ENCODE results near the gene ENAH. TPM values are rescaled to one million over a fixed set of nuclear protein-coding genes. Genes with fewer than 3 reads are reported as not detected.

The ENAH gene
- total and polyA plus RNA-seq, 9 donors: 59.4 to 178 (median 149) TPM

DNA sequence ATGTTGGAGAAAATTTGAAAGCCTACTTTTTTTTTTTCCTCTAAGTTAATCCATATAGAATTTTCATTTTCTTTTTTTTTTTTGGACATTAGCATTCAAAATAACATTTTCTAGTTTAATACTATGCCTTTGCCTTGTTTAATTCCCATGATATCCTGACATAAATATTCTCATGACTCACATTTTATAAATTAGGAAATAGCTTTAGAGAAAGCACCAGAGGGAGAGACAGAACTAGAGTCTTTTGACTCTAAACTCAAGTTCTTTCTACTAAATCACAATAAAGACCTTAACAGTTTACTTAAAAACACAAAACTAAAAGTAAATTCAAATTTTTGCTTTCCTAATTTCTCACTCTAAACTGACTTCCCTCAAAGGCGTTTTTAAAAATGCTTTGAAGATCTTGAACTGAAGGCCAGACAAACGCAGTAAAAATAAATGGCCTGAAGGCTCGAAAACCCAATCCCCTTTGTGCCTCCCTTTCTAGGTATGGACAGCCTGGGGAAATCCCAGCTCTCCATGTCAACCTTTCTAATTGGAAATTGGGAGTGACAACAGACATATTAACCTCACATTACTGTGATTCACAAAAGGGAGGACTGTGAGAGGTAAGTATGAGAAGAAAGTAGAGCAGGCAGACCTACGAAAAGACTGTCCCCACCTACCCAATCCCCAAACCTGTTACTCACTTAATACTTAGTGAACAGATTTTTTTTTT, 104.6 kb downstream of the ENAH start:
- peak overlapping the region; percentile 9 for H3K27ac ChIP-seq (ENCODE audit: low read length)
- 54% methylated on average over 2 of the region's 4 CpGs for WGBS (ENCODE audit: insufficient coverage)
- H3K4me1 ChIP-seq (ENCODE audit: control insufficient read depth, insufficient read depth, low read length): no peaks in the 10 kb centered on the region
- peak; percentile 24 for DNase-seq
- H3K36me3 ChIP-seq (ENCODE audit: control insufficient read depth, insufficient read depth, low read length): peaks cover 3% of the 10 kb centered on the region
- H3K4me3 ChIP-seq (ENCODE audit: low read length): no peak overlapping the region
- no peaks in the 10 kb centered on the region for H3K9me3 ChIP-seq (replicated peaks; ENCODE audit: control insufficient read depth, low read depth, low read length)
- no peaks in the 10 kb centered on the region for H3K27me3 ChIP-seq (ENCODE audit: control insufficient read depth, insufficient read depth, low read length)

DNA sequence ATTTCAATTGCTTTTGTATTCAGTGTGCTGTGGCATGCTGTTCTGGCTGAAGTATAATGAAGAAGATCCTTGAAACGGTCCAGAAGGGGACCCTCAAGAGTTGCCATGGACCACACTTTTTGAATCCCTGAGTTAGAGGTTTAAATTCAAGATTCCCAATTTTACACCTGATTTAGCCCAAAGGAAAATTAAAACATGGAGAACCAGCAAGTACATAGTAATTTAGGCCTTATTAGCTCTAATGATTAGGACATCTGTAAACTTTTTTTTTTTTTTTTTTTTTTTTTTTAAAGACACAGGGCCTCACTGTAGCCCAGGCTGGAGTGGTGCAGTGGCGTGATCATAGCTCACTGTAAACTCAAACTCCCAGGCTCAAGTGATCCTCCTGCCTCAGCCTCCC, 107.3 kb downstream of the ENAH start:
- no peaks in the 10 kb centered on the region for H3K4me1 ChIP-seq (ENCODE audit: control insufficient read depth, insufficient read depth, low read length)
- H3K27me3 ChIP-seq (ENCODE audit: control insufficient read depth, insufficient read depth, low read length): no peaks in the 10 kb centered on the region
- no peaks in the 10 kb centered on the region for H3K9me3 ChIP-seq (replicated peaks; ENCODE audit: control insufficient read depth, low read depth, low read length)
- DNase-seq: no peak
- WGBS (ENCODE audit: insufficient coverage): 60% methylated on average over 1 of the region's 2 CpGs
- no peak overlapping the region for H3K4me3 ChIP-seq (ENCODE audit: low read length)
- no peak overlapping the region for H3K27ac ChIP-seq (ENCODE audit: low read length)
- peaks cover 3% of the 10 kb centered on the region for H3K36me3 ChIP-seq (ENCODE audit: control insufficient read depth, insufficient read depth, low read length)

DNA sequence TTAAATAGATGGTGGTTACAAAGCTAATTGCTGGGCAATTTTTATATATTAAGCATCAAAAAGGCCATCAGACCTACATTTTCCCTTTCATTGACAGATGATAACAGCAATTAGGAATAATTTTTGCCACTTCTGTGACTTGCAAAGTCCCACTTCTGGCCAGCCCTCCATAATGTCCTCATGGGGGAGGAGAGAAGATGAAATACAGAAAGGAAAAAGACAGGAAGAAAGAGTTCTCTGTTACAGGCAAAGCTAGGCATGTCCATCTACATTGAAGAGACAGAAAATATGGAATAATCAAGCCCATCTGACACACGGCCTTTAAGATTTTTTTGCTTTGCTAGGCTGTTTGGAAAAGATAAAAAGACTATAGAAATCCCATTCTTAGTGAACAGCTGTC, 108.0 kb downstream of the ENAH start:
- WGBS (ENCODE audit: insufficient coverage): no CpG with 5 or more reads among the region's 1 CpG
- Histone ChIP-seq H3K9me3 (replicated peaks; ENCODE audit: control insufficient read depth, low read depth, low read length) (no peaks in the 10 kb centered on the region), H3K4me3 (ENCODE audit: low read length) (no peak overlapping the region), H3K27me3 (ENCODE audit: control insufficient read depth, insufficient read depth, low read length) (no peaks in the 10 kb centered on the region), H3K36me3 (ENCODE audit: control insufficient read depth, insufficient read depth, low read length) (peaks cover 3% of the 10 kb centered on the region), H3K27ac (ENCODE audit: low read length) (no peak overlapping the region), H3K4me1 (ENCODE audit: control insufficient read depth, insufficient read depth, low read length) (no peaks in the 10 kb centered on the region)
- no peak for DNase-seq

DNA sequence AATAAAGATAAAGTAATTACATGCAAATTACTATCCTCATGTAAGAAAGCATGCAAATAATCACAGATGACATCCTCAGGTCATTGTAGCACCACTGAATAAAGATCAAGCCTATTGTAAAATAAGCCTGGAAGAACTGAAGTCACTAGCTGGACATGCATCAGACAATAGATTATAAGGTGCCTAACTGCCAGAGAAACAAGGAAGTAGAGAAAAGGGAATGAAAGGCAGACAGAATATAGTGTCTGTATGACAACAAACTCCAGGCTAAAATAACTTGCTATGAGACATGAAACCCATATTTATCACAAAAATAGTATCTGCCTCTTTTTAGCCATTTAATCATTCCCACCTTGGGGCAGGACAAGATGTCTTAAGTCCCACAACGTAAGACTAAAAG, 108.7 kb downstream of the ENAH start:
- no peaks in the 10 kb centered on the region for H3K9me3 ChIP-seq (replicated peaks; ENCODE audit: control insufficient read depth, low read depth, low read length)
- H3K4me1 ChIP-seq (ENCODE audit: control insufficient read depth, insufficient read depth, low read length): no peaks in the 10 kb centered on the region
- no CpG with 5 or more reads among the region's 1 CpG for WGBS (ENCODE audit: insufficient coverage)

DNA sequence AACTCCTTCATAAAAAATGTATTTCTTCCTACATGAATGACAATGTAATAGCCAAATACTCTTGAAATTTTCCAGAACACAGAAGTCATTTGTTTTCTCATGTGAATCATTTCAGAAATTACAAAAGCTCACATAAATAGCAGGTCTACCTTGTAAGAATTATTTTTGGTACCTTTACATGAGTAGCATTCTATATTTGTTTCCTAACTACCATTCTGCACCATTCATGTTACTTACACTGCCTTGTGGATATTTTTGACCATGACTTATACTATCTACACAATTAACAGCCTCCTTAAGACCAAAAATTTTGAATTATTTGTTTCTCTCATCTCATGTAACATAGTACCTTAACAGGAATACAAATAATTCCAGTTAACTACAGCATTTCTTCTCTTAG, 109.6 kb downstream of the ENAH start:
- Histone ChIP-seq H3K27me3 (ENCODE audit: control insufficient read depth, insufficient read depth, low read length) (no peaks in the 10 kb centered on the region), H3K9me3 (replicated peaks; ENCODE audit: control insufficient read depth, low read depth, low read length) (no peaks in the 10 kb centered on the region), H3K4me3 (ENCODE audit: low read length) (no peak overlapping the region), H3K27ac (ENCODE audit: low read length) (no peak overlapping the region), H3K4me1 (ENCODE audit: control insufficient read depth, insufficient read depth, low read length) (no peaks in the 10 kb centered on the region), H3K36me3 (ENCODE audit: control insufficient read depth, insufficient read depth, low read length) (peaks cover 3% of the 10 kb centered on the region)
- DNase-seq: no peak

More for the DNA sequence above, 108.7 kb downstream of the ENAH start:
- H3K36me3 ChIP-seq (ENCODE audit: control insufficient read depth, insufficient read depth, low read length): peaks cover 3% of the 10 kb centered on the region
- DNase-seq: no peak
- H3K4me3 ChIP-seq (ENCODE audit: low read length): no peak overlapping the region
- no peaks in the 10 kb centered on the region for H3K27me3 ChIP-seq (ENCODE audit: control insufficient read depth, insufficient read depth, low read length)
- no peak overlapping the region for H3K27ac ChIP-seq (ENCODE audit: low read length)

DNA sequence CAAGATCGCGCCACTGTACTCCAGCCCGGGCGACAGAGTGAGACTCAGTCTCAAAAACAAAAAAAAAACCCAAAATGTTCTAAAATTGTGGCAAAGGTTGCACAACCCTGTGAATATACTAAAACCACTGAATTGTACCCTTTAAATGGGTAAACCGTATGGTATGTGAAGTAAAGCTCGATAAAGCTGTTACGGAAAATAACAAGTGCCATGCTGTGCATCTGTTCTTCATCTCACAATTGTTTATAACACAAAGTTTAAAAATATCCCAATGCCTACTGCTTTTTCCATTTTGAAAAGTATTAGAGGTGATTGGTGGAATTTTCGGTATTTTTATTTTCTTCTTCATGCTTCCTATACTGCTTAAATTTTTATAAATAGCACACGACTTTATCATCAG, 111.5 kb downstream of the ENAH start:
- H3K9me3 ChIP-seq (replicated peaks; ENCODE audit: control insufficient read depth, low read depth, low read length): no peaks in the 10 kb centered on the region
- H3K27ac ChIP-seq (ENCODE audit: low read length): no peak overlapping the region
- H3K4me1 ChIP-seq (ENCODE audit: control insufficient read depth, insufficient read depth, low read length): no peaks in the 10 kb centered on the region
- no peak overlapping the region for H3K4me3 ChIP-seq (ENCODE audit: low read length)
- no peaks in the 10 kb centered on the region for H3K27me3 ChIP-seq (ENCODE audit: control insufficient read depth, insufficient read depth, low read length)
- DNase-seq: no peak
- no CpG with 5 or more reads among the region's 9 CpGs for WGBS (ENCODE audit: insufficient coverage)
- H3K36me3 ChIP-seq (ENCODE audit: control insufficient read depth, insufficient read depth, low read length): no peaks in the 10 kb centered on the region

DNA sequence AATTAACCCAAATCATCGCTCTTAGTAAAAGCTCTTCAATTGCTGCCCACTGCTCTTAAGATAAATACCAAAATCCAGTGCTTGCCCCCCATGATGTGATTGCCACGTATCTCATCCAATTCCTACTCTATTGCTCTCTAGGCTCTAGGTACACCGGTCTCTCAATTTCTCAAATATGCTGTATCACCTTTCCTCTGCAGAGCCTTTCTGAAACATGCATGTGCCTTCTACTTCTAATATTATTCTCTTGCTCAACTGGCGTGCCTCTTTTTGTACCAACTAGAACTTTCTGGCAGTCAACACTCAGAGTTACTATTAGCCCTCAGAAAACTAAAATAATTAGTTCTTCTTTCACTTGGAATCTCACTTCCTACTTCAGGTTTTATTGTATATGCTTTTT, 113.3 kb downstream of the ENAH start:
- no peak for DNase-seq
- H3K4me3 ChIP-seq (ENCODE audit: low read length): no peak overlapping the region
- no peaks in the 10 kb centered on the region for H3K27me3 ChIP-seq (ENCODE audit: control insufficient read depth, insufficient read depth, low read length)
- no peaks in the 10 kb centered on the region for H3K4me1 ChIP-seq (ENCODE audit: control insufficient read depth, insufficient read depth, low read length)
- H3K9me3 ChIP-seq (replicated peaks; ENCODE audit: control insufficient read depth, low read depth, low read length): no peaks in the 10 kb centered on the region
- 98% methylated on average over 3 of the region's 4 CpGs for WGBS (ENCODE audit: insufficient coverage)
- H3K27ac ChIP-seq (ENCODE audit: low read length): no peak overlapping the region
- H3K36me3 ChIP-seq (ENCODE audit: control insufficient read depth, insufficient read depth, low read length): no peaks in the 10 kb centered on the region

DNA sequence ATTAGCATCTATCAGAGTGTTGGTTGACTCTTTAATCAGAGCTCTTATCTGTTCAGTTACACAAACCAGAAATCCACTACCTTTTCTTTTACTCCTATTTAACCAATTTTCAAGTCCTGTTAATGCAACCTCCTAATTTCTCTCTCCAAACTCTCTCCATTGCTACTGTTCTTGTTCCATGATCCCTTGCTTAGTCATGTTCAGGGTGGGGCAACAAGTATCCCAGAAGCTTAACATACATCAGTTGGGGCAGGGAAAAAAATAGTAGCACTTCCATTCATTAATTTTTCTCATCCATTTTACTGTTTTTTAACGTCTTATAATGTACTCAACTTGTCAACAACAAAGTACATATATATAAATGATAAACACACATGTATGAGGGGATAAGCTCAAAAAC, 113.9 kb downstream of the ENAH start:
- WGBS (ENCODE audit: insufficient coverage): no CpG with 5 or more reads among the region's 1 CpG
- Histone ChIP-seq H3K36me3 (ENCODE audit: control insufficient read depth, insufficient read depth, low read length) (no peaks in the 10 kb centered on the region), H3K27me3 (ENCODE audit: control insufficient read depth, insufficient read depth, low read length) (no peaks in the 10 kb centered on the region), H3K9me3 (replicated peaks; ENCODE audit: control insufficient read depth, low read depth, low read length) (no peaks in the 10 kb centered on the region), H3K27ac (ENCODE audit: low read length) (no peak overlapping the region), H3K4me1 (ENCODE audit: control insufficient read depth, insufficient read depth, low read length) (no peaks in the 10 kb centered on the region), H3K4me3 (ENCODE audit: low read length) (no peak overlapping the region)
- DNase-seq: no peak

DNA sequence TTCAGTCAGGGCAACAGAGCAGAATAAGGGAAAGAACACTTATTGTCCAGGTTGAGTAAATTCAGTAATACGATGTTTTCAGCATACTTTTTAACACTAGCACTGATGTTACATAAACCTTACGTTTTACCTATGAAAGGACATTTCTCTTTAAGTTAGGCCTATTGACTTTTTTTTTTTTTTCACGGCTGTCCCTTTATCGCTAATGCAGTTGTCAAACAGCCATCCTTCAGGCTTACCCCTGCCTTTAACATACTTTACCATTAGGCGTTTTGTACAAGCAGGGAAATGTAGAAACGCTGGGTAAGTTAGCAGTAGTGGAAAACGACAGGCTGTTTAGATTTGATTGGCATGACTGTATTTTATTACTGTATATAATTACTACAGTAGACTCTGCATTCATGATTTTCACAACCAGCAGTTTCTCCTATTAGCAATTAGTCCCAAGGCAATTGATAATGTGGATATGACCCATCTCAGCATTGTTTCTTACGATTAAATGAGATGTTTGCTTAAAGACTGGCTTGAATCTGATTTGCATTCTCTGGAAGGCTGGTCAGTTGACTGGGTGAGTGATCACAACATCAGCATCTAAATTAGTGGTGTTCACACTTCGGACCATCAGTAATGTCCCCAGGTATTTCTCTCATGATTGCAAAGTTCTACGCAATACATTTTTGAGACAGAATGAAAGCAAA, 115.2 kb downstream of the ENAH start:
- no peaks in the 10 kb centered on the region for H3K4me1 ChIP-seq (ENCODE audit: control insufficient read depth, insufficient read depth, low read length)

DNA sequence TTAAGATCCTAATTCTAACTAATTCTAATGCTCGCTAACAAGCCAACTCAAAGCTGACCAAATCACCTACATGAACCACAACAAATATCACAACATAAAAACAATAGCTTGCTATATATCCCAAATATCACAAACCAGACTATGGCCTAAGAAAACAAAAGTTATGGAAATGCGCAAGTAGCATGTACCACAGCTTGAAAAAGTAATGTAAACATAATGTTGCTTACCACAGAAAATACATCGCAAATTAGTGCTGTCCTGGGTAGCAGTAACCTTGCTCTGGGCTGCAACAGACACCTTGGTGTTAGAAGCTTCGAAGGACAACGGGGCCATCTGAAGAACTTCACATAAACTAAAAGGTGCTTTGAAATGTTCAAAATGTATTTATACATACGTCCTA, 117.6 kb downstream of the ENAH start:
- no peak for DNase-seq
- Histone ChIP-seq H3K27me3 (ENCODE audit: control insufficient read depth, insufficient read depth, low read length) (no peaks in the 10 kb centered on the region), H3K4me1 (ENCODE audit: control insufficient read depth, insufficient read depth, low read length) (no peaks in the 10 kb centered on the region), H3K9me3 (replicated peaks; ENCODE audit: control insufficient read depth, low read depth, low read length) (no peaks in the 10 kb centered on the region), H3K36me3 (ENCODE audit: control insufficient read depth, insufficient read depth, low read length) (no peaks in the 10 kb centered on the region), H3K27ac (ENCODE audit: low read length) (no peak overlapping the region), H3K4me3 (ENCODE audit: low read length) (no peak overlapping the region)
- no CpG with 5 or more reads among the region's 6 CpGs for WGBS (ENCODE audit: insufficient coverage)

More for the DNA sequence above, 115.2 kb downstream of the ENAH start:
- Histone ChIP-seq H3K9me3 (replicated peaks; ENCODE audit: control insufficient read depth, low read depth, low read length) (no peaks in the 10 kb centered on the region), H3K27ac (ENCODE audit: low read length) (no peak overlapping the region), H3K36me3 (ENCODE audit: control insufficient read depth, insufficient read depth, low read length) (no peaks in the 10 kb centered on the region), H3K27me3 (ENCODE audit: control insufficient read depth, insufficient read depth, low read length) (no peaks in the 10 kb centered on the region), H3K4me3 (ENCODE audit: low read length) (no peak overlapping the region)
- no CpG with 5 or more reads among the region's 10 CpGs for WGBS (ENCODE audit: insufficient coverage)
- DNase-seq: no peak

All from muscle of leg (tissue), 11 donors.